Measurements from ENCODE around the gene COL27A1. TPM values are rescaled to one million over a fixed set of nuclear protein-coding genes. Genes with fewer than 3 reads are reported as not detected.

Gene COL27A1
- total RNA-seq, 1 donor from 2014 or later: 1.0 TPM

- no peak for DNase-seq (ENCODE audit: low read depth in 2 of 2)
These were observed 51.0 kb downstream of the COL27A1 start for GRCh38 chr9:114206221-114206789.

- DNase-seq (ENCODE audit: low read depth in 2 of 2): no peak
These were observed 51.9 kb downstream of the COL27A1 start for GRCh38 chr9:114207034-114207810.

GRCh38 chr9:114207845-114208244 lies 52.5 kb downstream of the COL27A1 start:
- DNase-seq (ENCODE audit: low read depth in 2 of 2): no peak

GRCh38 chr9:114209151-114209550 lies 53.8 kb downstream of the COL27A1 start:
- DNase-seq (ENCODE audit: low read depth in 2 of 2): no peak

GRCh38 chr9:114210136-114210535 lies 54.8 kb downstream of the COL27A1 start:
- no peak for DNase-seq (ENCODE audit: low read depth in 2 of 2)

GRCh38 chr9:114210691-114211276 lies 55.4 kb downstream of the COL27A1 start:
- DNase-seq (ENCODE audit: low read depth in 2 of 2): no peak

- no peak for DNase-seq (ENCODE audit: low read depth in 2 of 2)
These were observed 57.5 kb downstream of the COL27A1 start for GRCh38 chr9:114212826-114213225.

GRCh38 chr9:114213566-114213965 lies 58.2 kb downstream of the COL27A1 start:
- DNase-seq (ENCODE audit: low read depth in 2 of 2): no peak

- peak in 1 of 2 donors; percentile 34 for DNase-seq (ENCODE audit: low read depth in 2 of 2)
These were observed 58.8 kb downstream of the COL27A1 start for GRCh38 chr9:114214181-114214580.

- DNase-seq (ENCODE audit: low read depth in 2 of 2): no peak
These were observed 59.5 kb downstream of the COL27A1 start for GRCh38 chr9:114214686-114215414.

GRCh38 chr9:114216081-114216480 lies 60.7 kb downstream of the COL27A1 start:
- DNase-seq (ENCODE audit: low read depth in 2 of 2): peak in 1 of 2 donors; percentile 67

- DNase-seq (ENCODE audit: low read depth in 2 of 2): no peak
These were observed 61.6 kb downstream of the COL27A1 start for GRCh38 chr9:114216976-114217375.

GRCh38 chr9:114218264-114219120 lies 63.2 kb downstream of the COL27A1 start:
- peak in 1 of 2 donors; percentile 64 for DNase-seq (ENCODE audit: low read depth in 2 of 2)

- DNase-seq (ENCODE audit: low read depth in 2 of 2): no peak
These were observed 64.8 kb downstream of the COL27A1 start for GRCh38 chr9:114220061-114220541.

GRCh38 chr9:114221706-114222465 lies 66.5 kb downstream of the COL27A1 start:
- peak; percentile 36 to 91 for DNase-seq (ENCODE audit: low read depth in 2 of 2)

- DNase-seq (ENCODE audit: low read depth in 2 of 2): peak; percentile 81 to 90
These were observed 68.4 kb downstream of the COL27A1 start for GRCh38 chr9:114223564-114224246.

- DNase-seq (ENCODE audit: low read depth in 2 of 2): peak; percentile 25 to 79
These were observed 68.9 kb downstream of the COL27A1 start for GRCh38 chr9:114224247-114224610.

GRCh38 chr9:114225561-114226212 lies 70.3 kb downstream of the COL27A1 start:
- peak; percentile 23 to 55 for DNase-seq (ENCODE audit: low read depth in 2 of 2)
